GM21515 (cell line): ENCODE data around the gene MED27.
A peak's percentile ranks its signal among the peaks of the same experiment; 100 is the strongest.

Experiments used
- ATAC-seq: cut with Tn5 transposase; IDR thresholded peaks from one replicate; pipeline ENCODE4 v1.9.1; 2021; ENCODE audit not compliant: unreplicated experiment

The MED27 gene, protein sequence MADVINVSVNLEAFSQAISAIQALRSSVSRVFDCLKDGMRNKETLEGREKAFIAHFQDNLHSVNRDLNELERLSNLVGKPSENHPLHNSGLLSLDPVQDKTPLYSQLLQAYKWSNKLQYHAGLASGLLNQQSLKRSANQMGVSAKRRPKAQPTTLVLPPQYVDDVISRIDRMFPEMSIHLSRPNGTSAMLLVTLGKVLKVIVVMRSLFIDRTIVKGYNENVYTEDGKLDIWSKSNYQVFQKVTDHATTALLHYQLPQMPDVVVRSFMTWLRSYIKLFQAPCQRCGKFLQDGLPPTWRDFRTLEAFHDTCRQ

GRCh38 chr9:132079391-132080091 is at the start of gene MED27:
TSS of gene MED27 (minus strand) at chr9:132079867. CDS start at chr9:132079844, 23 bp downstream.
- ATAC-seq: peak; percentile 79

DNA sequence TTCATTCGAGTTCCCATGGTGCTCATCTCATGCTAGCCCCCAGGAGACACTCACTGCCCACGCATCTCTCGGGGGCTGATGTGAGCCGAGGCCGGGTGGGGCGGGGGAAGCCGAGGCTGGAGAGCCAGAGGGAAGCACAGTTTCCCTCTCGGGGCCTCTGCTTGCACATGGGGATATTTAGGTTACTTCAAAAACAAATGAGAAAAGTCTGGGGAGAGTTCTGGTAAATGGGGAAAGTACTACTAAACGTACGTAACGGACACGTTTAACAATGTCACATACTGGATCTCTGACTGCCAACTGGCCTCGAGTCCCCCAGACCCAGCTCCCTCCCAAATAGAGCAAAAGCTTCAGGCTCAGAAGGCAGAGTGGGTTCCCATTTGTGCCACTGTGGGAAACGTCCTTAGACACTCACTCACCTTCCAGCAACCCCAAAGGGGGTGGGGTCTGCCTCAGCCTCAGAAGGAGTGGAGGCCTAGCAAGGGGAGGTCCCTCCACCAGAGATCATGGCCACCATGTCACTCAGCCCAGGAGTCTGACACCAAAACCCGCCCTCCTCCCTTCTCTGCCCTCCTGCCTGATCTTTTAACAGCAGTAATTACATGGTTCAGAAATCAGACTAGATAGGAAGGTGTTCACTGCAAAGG is 48.3 kb upstream of the MED27 start:
- ATAC-seq: no peak

GRCh38 chr9:132126680-132127236 is 47.1 kb upstream of the MED27 start:
- no peak for ATAC-seq

DNA sequence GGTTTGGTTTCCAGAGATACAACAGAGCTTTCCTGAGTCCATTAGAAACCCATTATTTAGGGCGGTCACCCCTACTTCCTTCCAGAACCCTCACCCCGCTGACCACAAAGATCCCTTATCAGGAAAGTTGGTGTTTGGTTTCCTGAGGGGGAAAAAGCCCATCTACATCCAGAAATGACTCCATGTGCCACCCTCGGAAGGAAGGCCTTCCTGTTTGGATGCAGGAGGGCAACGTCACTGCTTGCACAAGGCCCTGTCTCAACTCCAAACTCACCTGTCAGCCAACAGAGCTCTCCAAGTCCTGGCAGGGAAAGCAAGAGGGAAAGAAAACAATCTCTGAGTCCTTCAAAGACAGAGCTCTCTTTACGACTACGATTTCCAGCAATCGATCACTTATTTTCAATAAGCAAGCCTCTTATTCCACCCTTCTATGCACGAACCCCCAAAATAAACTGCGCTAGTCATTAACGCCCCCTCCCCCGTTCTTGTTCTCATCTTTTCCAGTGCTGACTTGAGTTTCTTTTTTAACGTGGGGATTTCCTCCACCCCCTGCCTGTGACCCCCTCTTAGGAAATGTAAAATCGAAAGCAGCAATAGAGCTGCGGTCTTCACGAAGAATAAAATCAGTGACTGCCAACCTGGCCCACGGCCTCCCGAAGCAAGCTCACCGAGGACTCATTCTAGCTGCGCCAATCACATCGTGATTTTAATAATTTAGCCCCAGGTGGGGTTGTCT is 46.4 kb upstream of the MED27 start:
- ATAC-seq: no peak

DNA sequence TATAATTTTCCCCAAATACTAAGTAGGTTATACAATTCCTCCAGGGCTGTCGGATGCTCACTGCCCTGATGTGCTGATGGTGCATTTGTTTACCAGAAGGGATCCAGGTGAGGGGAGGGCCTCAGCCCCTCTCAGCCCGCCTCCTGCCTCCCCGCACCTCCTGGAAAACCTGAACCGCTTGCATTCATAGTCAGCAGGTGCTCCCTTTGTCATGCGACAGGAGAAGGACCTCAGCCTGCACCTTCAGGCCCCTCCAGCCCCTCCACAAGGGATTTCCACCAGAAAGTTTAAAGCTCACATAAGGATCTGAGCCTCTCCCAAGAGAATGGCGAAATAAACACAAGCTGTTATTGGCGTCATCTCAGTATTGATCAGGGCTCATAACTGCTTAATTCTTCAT is 45.7 kb upstream of the MED27 start:
- no peak for ATAC-seq

DNA sequence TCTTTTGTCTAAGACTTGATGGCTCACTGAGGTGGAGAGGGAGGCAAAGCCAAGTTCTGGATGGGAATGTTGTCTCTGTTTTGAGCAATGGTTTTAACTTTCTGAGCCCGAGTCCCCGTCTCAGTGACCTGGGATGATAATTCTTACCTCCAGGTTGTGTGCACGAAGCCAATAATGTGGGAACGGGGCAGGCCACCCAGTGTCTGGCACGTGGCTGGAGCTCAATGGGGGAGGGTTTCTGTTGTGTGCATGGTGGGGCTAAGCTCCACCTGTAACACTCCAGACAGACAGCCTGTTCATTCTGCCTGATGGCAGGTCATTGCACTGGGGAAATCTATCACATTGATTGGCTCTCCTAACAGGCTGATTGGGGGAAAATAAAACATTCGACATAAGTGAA is 45.1 kb upstream of the MED27 start:
- ATAC-seq: no peak

GRCh38 chr9:132121021-132121420 is 41.4 kb upstream of the MED27 start:
- no peak for ATAC-seq

GRCh38 chr9:132117694-132118093 is 38.0 kb upstream of the MED27 start:
- no peak for ATAC-seq

GRCh38 chr9:132116583-132116982 is 36.9 kb upstream of the MED27 start:
- no peak for ATAC-seq

- ATAC-seq: no peak
Observed at GRCh38 chr9:132114102-132114707, 34.5 kb upstream of the MED27 start.

DNA sequence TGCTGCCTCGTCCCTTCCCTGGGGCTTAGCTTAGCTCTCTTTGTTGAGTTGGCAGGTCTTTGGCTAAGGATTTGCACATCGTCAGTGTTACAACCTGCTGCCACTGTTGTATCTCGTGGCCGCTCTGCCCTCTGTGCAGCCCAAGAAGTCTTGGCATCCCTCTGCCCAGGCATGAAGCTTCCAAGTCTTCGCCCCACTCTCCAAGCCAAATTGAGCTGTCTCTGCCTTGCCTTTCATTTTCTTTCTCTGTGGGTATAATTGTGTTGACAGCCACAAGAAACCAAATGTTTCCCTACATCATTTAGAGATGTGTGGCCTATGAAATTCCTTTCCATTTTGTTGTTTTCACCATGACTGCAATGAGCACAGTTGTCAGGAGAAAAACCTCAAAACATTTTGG is 29.6 kb upstream of the MED27 start:
- no peak for ATAC-seq

- ATAC-seq: no peak
Observed at GRCh38 chr9:132108728-132109127, 29.1 kb upstream of the MED27 start.

DNA sequence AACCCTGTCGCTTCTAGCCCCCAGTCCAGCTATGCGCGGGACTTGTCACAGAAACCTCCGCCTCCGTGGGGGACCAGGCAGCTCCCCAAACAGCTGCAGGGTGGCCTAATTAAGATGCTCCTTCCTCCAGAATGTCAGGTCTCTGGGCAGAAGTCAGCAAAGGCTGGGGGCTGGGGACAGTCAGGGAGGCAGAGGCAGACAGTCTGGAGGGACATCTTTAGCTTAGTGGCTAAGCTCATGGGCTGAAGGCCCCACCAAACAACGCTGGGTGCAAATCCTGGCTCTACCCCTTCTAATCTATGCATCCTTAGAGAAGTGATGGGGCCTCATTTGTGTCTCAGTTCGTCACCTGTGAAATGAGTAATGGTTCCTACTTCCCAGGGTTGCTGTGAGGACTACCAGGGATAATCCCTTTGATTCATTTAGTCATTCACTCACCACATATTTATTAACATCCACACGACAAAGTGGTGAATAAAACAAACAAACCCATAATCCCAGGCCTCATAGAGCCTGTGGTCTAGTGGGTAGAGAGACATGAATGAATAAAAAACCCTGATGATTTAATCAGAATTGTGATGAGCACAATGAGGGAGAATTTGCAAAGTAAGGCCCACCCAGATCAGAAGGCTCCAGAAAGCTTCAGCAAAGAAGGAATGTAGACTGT is 20.2 kb upstream of the MED27 start:
- ATAC-seq: no peak

GRCh38 chr9:132099167-132099566 is 19.5 kb upstream of the MED27 start:
- no peak for ATAC-seq

- ATAC-seq: no peak
Observed at GRCh38 chr9:132094314-132094791, 14.7 kb upstream of the MED27 start.

DNA sequence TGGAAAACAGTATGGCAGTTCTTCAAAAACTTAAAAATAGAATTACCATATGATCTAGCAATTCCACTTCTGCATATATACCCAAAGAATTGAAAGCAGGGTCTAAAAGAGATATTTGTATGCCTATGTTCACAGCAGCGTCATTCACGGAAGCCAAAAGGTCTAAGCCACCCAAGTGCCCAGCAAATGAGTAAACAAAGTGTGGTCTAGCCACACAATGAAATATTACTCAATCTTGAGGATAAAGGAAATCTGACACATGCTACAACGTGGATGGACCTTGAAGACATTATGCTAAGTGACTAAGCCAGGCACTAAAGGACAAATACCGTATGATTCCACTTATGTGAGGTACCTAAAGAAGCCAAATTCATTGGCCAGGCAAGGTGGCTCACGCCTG is 11.1 kb upstream of the MED27 start:
- no peak for ATAC-seq

DNA sequence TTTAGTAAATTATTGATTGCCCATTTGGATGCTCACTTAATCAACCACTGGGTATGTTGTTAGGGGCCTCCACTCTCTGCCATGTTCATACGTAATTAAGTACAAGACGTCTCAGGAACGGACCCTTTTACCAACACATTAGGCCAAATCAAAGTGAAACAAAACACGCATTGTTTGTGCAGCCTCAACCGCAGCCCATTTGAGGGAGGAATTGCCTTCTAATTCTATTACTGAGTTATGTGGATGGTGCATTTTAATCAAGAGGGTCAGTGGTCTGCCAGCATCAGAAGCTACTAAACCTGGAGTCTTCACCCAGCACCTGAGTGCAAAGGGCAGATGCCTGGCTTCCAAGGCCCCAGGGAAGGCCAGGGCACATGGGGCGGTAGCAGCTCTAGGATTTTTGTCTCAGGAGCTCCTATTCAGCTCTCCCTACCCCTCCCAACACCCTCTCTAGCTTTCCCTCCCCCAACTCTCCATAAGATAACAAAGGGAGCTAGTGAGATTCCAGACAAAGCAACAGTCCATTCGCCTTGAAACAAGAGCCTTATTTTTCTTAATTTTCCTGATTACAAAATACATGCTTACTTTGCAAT is 7.9 kb upstream of the MED27 start:
- no peak for ATAC-seq

- ATAC-seq: no peak
Observed at GRCh38 chr9:132082188-132082587, 2.5 kb upstream of the MED27 start.

- ATAC-seq: no peak
Observed at GRCh38 chr9:132078699-132079356, 839 bp downstream of the MED27 start.
